ENCODE data around the gene CREB3L2. TPM values are rescaled to one million over a fixed set of nuclear protein-coding genes. Genes with fewer than 3 reads are reported as not detected.
A peak's percentile ranks its signal among the peaks of the same experiment; 100 is the strongest.

The CREB3L2 gene
- total RNA-seq, 1 donor from 2014 or later: 12.5 TPM

- Histone ChIP-seq H3K4me3 (ENCODE audit: low read length in 3 of 3) (peak overlapping the region; percentile 96 to 99 (median 97)), H3K9ac (ENCODE audit: low read depth in 1 of 3, low read length in 3 of 3) (peak overlapping the region; percentile 75 to 92 (median 87)), H3K4me1 (ENCODE audit: control insufficient read depth in 3 of 3, insufficient read depth in 3 of 3, low read length in 3 of 3) (peaks cover 17 to 22% (median 20%) of the 10 kb centered on the region in 3 donors), H3K9me3 (ENCODE audit: control insufficient read depth in 3 of 3, low read length in 3 of 3) (no peaks in the 10 kb centered on the region), H3K36me3 (ENCODE audit: control insufficient read depth in 3 of 3, insufficient read depth in 3 of 3, low read length in 3 of 3) (no peaks in the 10 kb centered on the region), H3K27ac (ENCODE audit: low read depth, low read length) (peak overlapping the region; percentile 88), H3K27me3 (ENCODE audit: control insufficient read depth in 3 of 3, insufficient read depth in 3 of 3, low read length in 3 of 3) (no peaks in the 10 kb centered on the region)
Measured at GRCh38 chr7:138002096-138002827, 376 bp upstream of the CREB3L2 start.

- Histone ChIP-seq H3K36me3 (ENCODE audit: control insufficient read depth in 3 of 3, insufficient read depth in 3 of 3, low read length in 3 of 3) (no peaks in the 10 kb centered on the region), H3K27ac (ENCODE audit: low read depth, low read length) (peak overlapping the region; percentile 88), H3K27me3 (ENCODE audit: control insufficient read depth in 3 of 3, insufficient read depth in 3 of 3, low read length in 3 of 3) (no peaks in the 10 kb centered on the region), H3K4me3 (ENCODE audit: low read length in 3 of 3) (peak overlapping the region; percentile 49 to 99 (median 97)), H3K9ac (ENCODE audit: low read depth in 1 of 3, low read length in 3 of 3) (peak overlapping the region; percentile 55 to 66 (median 60)), H3K4me1 (ENCODE audit: control insufficient read depth in 3 of 3, insufficient read depth in 3 of 3, low read length in 3 of 3) (peaks cover 28 to 34% (median 33%) of the 10 kb centered on the region in 3 donors), H3K9me3 (ENCODE audit: control insufficient read depth in 3 of 3, low read length in 3 of 3) (no peaks in the 10 kb centered on the region)
Measured at GRCh38 chr7:138000081-138000701, 1.7 kb downstream of the CREB3L2 start.

GRCh38 chr7:137999496-138000080 is 2.3 kb downstream of the CREB3L2 start:
- H3K9ac ChIP-seq (ENCODE audit: low read depth in 1 of 3, low read length in 3 of 3): peak overlapping the region; percentile 55 to 66 (median 60)
- H3K27ac ChIP-seq (ENCODE audit: low read depth, low read length): peak overlapping the region; percentile 88
- H3K36me3 ChIP-seq (ENCODE audit: control insufficient read depth in 3 of 3, insufficient read depth in 3 of 3, low read length in 3 of 3): no peaks in the 10 kb centered on the region
- H3K27me3 ChIP-seq (ENCODE audit: control insufficient read depth in 3 of 3, insufficient read depth in 3 of 3, low read length in 3 of 3): no peaks in the 10 kb centered on the region
- H3K4me1 ChIP-seq (ENCODE audit: control insufficient read depth in 3 of 3, insufficient read depth in 3 of 3, low read length in 3 of 3): peaks cover 28 to 34% (median 33%) of the 10 kb centered on the region in 3 donors
- H3K9me3 ChIP-seq (ENCODE audit: control insufficient read depth in 3 of 3, low read length in 3 of 3): no peaks in the 10 kb centered on the region
- H3K4me3 ChIP-seq (ENCODE audit: low read length in 3 of 3): peak overlapping the region; percentile 49 to 99 (median 97)

GRCh38 chr7:137998250-137998649 is 3.6 kb downstream of the CREB3L2 start:
- no peaks in the 10 kb centered on the region for H3K36me3 ChIP-seq (ENCODE audit: control insufficient read depth in 3 of 3, insufficient read depth in 3 of 3, low read length in 3 of 3)
- H3K27ac ChIP-seq (ENCODE audit: low read depth, low read length): no peak overlapping the region
- H3K4me3 ChIP-seq (ENCODE audit: low read length in 3 of 3): no peak overlapping the region
- H3K9ac ChIP-seq (ENCODE audit: low read depth in 1 of 3, low read length in 3 of 3): no peak overlapping the region
- no peaks in the 10 kb centered on the region for H3K27me3 ChIP-seq (ENCODE audit: control insufficient read depth in 3 of 3, insufficient read depth in 3 of 3, low read length in 3 of 3)
- no peaks in the 10 kb centered on the region for H3K9me3 ChIP-seq (ENCODE audit: control insufficient read depth in 3 of 3, low read length in 3 of 3)
- H3K4me1 ChIP-seq (ENCODE audit: control insufficient read depth in 3 of 3, insufficient read depth in 3 of 3, low read length in 3 of 3): peaks cover 32 to 43% (median 33%) of the 10 kb centered on the region in 3 donors

GRCh38 chr7:137996871-137997270 is 5.0 kb downstream of the CREB3L2 start:
- peak overlapping the region; percentile 4 for H3K27ac ChIP-seq (ENCODE audit: low read depth, low read length)
- no peak overlapping the region for H3K9ac ChIP-seq (ENCODE audit: low read depth in 1 of 3, low read length in 3 of 3)
- peaks cover 40 to 56% (median 46%) of the 10 kb centered on the region in 3 donors for H3K4me1 ChIP-seq (ENCODE audit: control insufficient read depth in 3 of 3, insufficient read depth in 3 of 3, low read length in 3 of 3)
- H3K36me3 ChIP-seq (ENCODE audit: control insufficient read depth in 3 of 3, insufficient read depth in 3 of 3, low read length in 3 of 3): no peaks in the 10 kb centered on the region
- no peak overlapping the region for H3K4me3 ChIP-seq (ENCODE audit: low read length in 3 of 3)
- H3K9me3 ChIP-seq (ENCODE audit: control insufficient read depth in 3 of 3, low read length in 3 of 3): no peaks in the 10 kb centered on the region
- no peaks in the 10 kb centered on the region for H3K27me3 ChIP-seq (ENCODE audit: control insufficient read depth in 3 of 3, insufficient read depth in 3 of 3, low read length in 3 of 3)

GRCh38 chr7:137996386-137996851 is 5.5 kb downstream of the CREB3L2 start:
- Histone ChIP-seq H3K9ac (ENCODE audit: low read depth in 1 of 3, low read length in 3 of 3) (no peak overlapping the region), H3K9me3 (ENCODE audit: control insufficient read depth in 3 of 3, low read length in 3 of 3) (no peaks in the 10 kb centered on the region), H3K27me3 (ENCODE audit: control insufficient read depth in 3 of 3, insufficient read depth in 3 of 3, low read length in 3 of 3) (no peaks in the 10 kb centered on the region), H3K36me3 (ENCODE audit: control insufficient read depth in 3 of 3, insufficient read depth in 3 of 3, low read length in 3 of 3) (no peaks in the 10 kb centered on the region), H3K4me1 (ENCODE audit: control insufficient read depth in 3 of 3, insufficient read depth in 3 of 3, low read length in 3 of 3) (peaks cover 40 to 56% (median 46%) of the 10 kb centered on the region in 3 donors), H3K27ac (ENCODE audit: low read depth, low read length) (peak overlapping the region; percentile 4), H3K4me3 (ENCODE audit: low read length in 3 of 3) (peak overlapping the region in 1 of 3 donors; percentile 12)

GRCh38 chr7:137994216-137994615 is 7.7 kb downstream of the CREB3L2 start:
- Histone ChIP-seq H3K4me3 (ENCODE audit: low read length in 3 of 3) (no peak overlapping the region), H3K9ac (ENCODE audit: low read depth in 1 of 3, low read length in 3 of 3) (peak overlapping the region in 1 of 3 donors; percentile 18), H3K27me3 (ENCODE audit: control insufficient read depth in 3 of 3, insufficient read depth in 3 of 3, low read length in 3 of 3) (no peaks in the 10 kb centered on the region), H3K27ac (ENCODE audit: low read depth, low read length) (no peak overlapping the region), H3K9me3 (ENCODE audit: control insufficient read depth in 3 of 3, low read length in 3 of 3) (no peaks in the 10 kb centered on the region), H3K36me3 (ENCODE audit: control insufficient read depth in 3 of 3, insufficient read depth in 3 of 3, low read length in 3 of 3) (no peaks in the 10 kb centered on the region), H3K4me1 (ENCODE audit: control insufficient read depth in 3 of 3, insufficient read depth in 3 of 3, low read length in 3 of 3) (peaks cover 36 to 57% (median 47%) of the 10 kb centered on the region in 3 donors)

GRCh38 chr7:137993395-137993743 is 8.5 kb downstream of the CREB3L2 start:
- no peak overlapping the region for H3K4me3 ChIP-seq (ENCODE audit: low read length in 3 of 3)
- no peak overlapping the region for H3K9ac ChIP-seq (ENCODE audit: low read depth in 1 of 3, low read length in 3 of 3)
- H3K9me3 ChIP-seq (ENCODE audit: control insufficient read depth in 3 of 3, low read length in 3 of 3): no peaks in the 10 kb centered on the region
- no peaks in the 10 kb centered on the region for H3K27me3 ChIP-seq (ENCODE audit: control insufficient read depth in 3 of 3, insufficient read depth in 3 of 3, low read length in 3 of 3)
- peaks cover 33 to 56% (median 39%) of the 10 kb centered on the region in 3 donors for H3K4me1 ChIP-seq (ENCODE audit: control insufficient read depth in 3 of 3, insufficient read depth in 3 of 3, low read length in 3 of 3)
- peak overlapping the region; percentile 72 for H3K27ac ChIP-seq (ENCODE audit: low read depth, low read length)
- no peaks in the 10 kb centered on the region for H3K36me3 ChIP-seq (ENCODE audit: control insufficient read depth in 3 of 3, insufficient read depth in 3 of 3, low read length in 3 of 3)

- Histone ChIP-seq H3K9me3 (ENCODE audit: control insufficient read depth in 3 of 3, low read length in 3 of 3) (no peaks in the 10 kb centered on the region), H3K27ac (ENCODE audit: low read depth, low read length) (peak overlapping the region; percentile 72), H3K4me3 (ENCODE audit: low read length in 3 of 3) (peak overlapping the region in 1 of 3 donors; percentile 26), H3K4me1 (ENCODE audit: control insufficient read depth in 3 of 3, insufficient read depth in 3 of 3, low read length in 3 of 3) (peaks cover 39 to 60% (median 40%) of the 10 kb centered on the region in 3 donors), H3K9ac (ENCODE audit: low read depth in 1 of 3, low read length in 3 of 3) (peak overlapping the region in 1 of 3 donors; percentile 8), H3K27me3 (ENCODE audit: control insufficient read depth in 3 of 3, insufficient read depth in 3 of 3, low read length in 3 of 3) (no peaks in the 10 kb centered on the region), H3K36me3 (ENCODE audit: control insufficient read depth in 3 of 3, insufficient read depth in 3 of 3, low read length in 3 of 3) (no peaks in the 10 kb centered on the region)
Measured at GRCh38 chr7:137992550-137993394, 9.1 kb downstream of the CREB3L2 start.
